Measurements from ENCODE around the gene GLI3. TPM values are rescaled to one million over a fixed set of nuclear protein-coding genes. Genes with fewer than 3 reads are reported as not detected.

The GLI3 gene
- total RNA-seq, 2 donors from 2014 or later: 2.7 to 10.2 TPM

- Histone ChIP-seq H3K27me3 (ENCODE audit: control insufficient read depth, insufficient read depth, low read length, poor library complexity, severe bottlenecking) (peaks cover 32% of the 10 kb centered on the region), H3K9ac (ENCODE audit: extremely low read depth, low read length, poor library complexity, severe bottlenecking) (no peak overlapping the region), H3K4me1 (ENCODE audit: control insufficient read depth, insufficient read depth, low read length) (no peaks in the 10 kb centered on the region), H3K9me3 (ENCODE audit: control insufficient read depth, low read length) (no peaks in the 10 kb centered on the region), H3K36me3 (ENCODE audit: control insufficient read depth, insufficient read depth, low read length) (no peaks in the 10 kb centered on the region), H3K4me3 (ENCODE audit: low read length) (no peak overlapping the region), H3K27ac (ENCODE audit: low read depth, low read length) (no peak overlapping the region)
- Mint-ChIP-seq H3K36me3 (ENCODE audit: low read depth) (no peaks in the 10 kb centered on the region), H3K4me1 (no peaks in the 10 kb centered on the region), H3K9me3 (no peaks in the 10 kb centered on the region), H3K27ac (no peak overlapping the region), H3K27me3 (ENCODE audit: insufficient read depth) (peaks cover 40% of the 10 kb centered on the region), H3K4me3 (no peak overlapping the region)
- 95 to 100% methylated on average over 2 of the region's 2 CpGs for WGBS, 2 experiments (ENCODE audit: insufficient coverage in 1 of 2, insufficient read length in 1 of 2)
- TF ChIP-seq CTCF (conservative IDR thresholded peaks at IDR 0.05): no peak
- no peak for DNase-seq
These were observed 7.8 kb upstream of the GLI3 start for GRCh38 chr7:42244828-42245227.

GRCh38 chr7:42242381-42242780, 5.4 kb upstream of the GLI3 start:
- no peak overlapping the region for H3K4me3 Mint-ChIP-seq
- WGBS, 2 experiments (ENCODE audit: insufficient coverage in 1 of 2, insufficient read length in 1 of 2): 91 to 95% methylated on average over 3 of the region's 3 CpGs

GRCh38 chr7:42241424-42241823, 4.4 kb upstream of the GLI3 start:
- no peak for DNase-seq
- Histone ChIP-seq H3K27ac (ENCODE audit: low read depth, low read length) (no peak overlapping the region), H3K27me3 (ENCODE audit: control insufficient read depth, insufficient read depth, low read length, poor library complexity, severe bottlenecking) (peaks cover 50% of the 10 kb centered on the region), H3K4me3 (ENCODE audit: low read length) (no peak overlapping the region), H3K4me1 (ENCODE audit: control insufficient read depth, insufficient read depth, low read length) (no peaks in the 10 kb centered on the region), H3K36me3 (ENCODE audit: control insufficient read depth, insufficient read depth, low read length) (no peaks in the 10 kb centered on the region), H3K9ac (ENCODE audit: extremely low read depth, low read length, poor library complexity, severe bottlenecking) (no peak overlapping the region), H3K9me3 (ENCODE audit: control insufficient read depth, low read length) (no peaks in the 10 kb centered on the region)
- Mint-ChIP-seq H3K4me1 (peaks cover 11% of the 10 kb centered on the region), H3K9me3 (no peaks in the 10 kb centered on the region), H3K27me3 (ENCODE audit: insufficient read depth) (peaks cover 54% of the 10 kb centered on the region), H3K36me3 (ENCODE audit: low read depth) (no peaks in the 10 kb centered on the region), H3K4me3 (no peak overlapping the region), H3K27ac (no peak overlapping the region)
- 92 to 96% methylated on average over 6 of the region's 6 CpGs for WGBS, 2 experiments (ENCODE audit: insufficient coverage in 1 of 2, insufficient read length in 1 of 2)
- TF ChIP-seq CTCF (conservative IDR thresholded peaks at IDR 0.05): no peak

More at GRCh38 chr7:42242381-42242780, 5.4 kb upstream of the GLI3 start:
- Histone ChIP-seq H3K27ac (ENCODE audit: low read depth, low read length) (no peak overlapping the region), H3K27me3 (ENCODE audit: control insufficient read depth, insufficient read depth, low read length, poor library complexity, severe bottlenecking) (peaks cover 50% of the 10 kb centered on the region), H3K4me1 (ENCODE audit: control insufficient read depth, insufficient read depth, low read length) (no peaks in the 10 kb centered on the region), H3K9me3 (ENCODE audit: control insufficient read depth, low read length) (no peaks in the 10 kb centered on the region), H3K4me3 (ENCODE audit: low read length) (no peak overlapping the region), H3K36me3 (ENCODE audit: control insufficient read depth, insufficient read depth, low read length) (no peaks in the 10 kb centered on the region), H3K9ac (ENCODE audit: extremely low read depth, low read length, poor library complexity, severe bottlenecking) (no peak overlapping the region)
- H3K27ac Mint-ChIP-seq: no peak overlapping the region
- H3K27me3 Mint-ChIP-seq (ENCODE audit: insufficient read depth): peaks cover 55% of the 10 kb centered on the region
- no peaks in the 10 kb centered on the region for H3K9me3 Mint-ChIP-seq
- no peak for TF ChIP-seq CTCF (conservative IDR thresholded peaks at IDR 0.05)
- DNase-seq: no peak
- no peaks in the 10 kb centered on the region for H3K36me3 Mint-ChIP-seq (ENCODE audit: low read depth)
- H3K4me1 Mint-ChIP-seq: peaks cover 11% of the 10 kb centered on the region

All from endodermal cell (in vitro differentiated cells).